Esophagus squamous epithelium (tissue), 4 donors: ENCODE data around the gene HBEGF.

Source experiments
- POLR2A ChIP-seq, 4 donors: fragments of 450-650 bp; IDR thresholded peaks; one replicate each; pipeline ENCODE4 v1.6.1; 2017; ENCODE audit warnings: antibody characterized with exemption in 4 of 4, mild to moderate bottlenecking in 4 of 4, moderate library complexity in 3 of 4
- TF ChIP-seq, protein P1 (sequence below), 6 experiments: fragments of 450-650 bp in 4 of 6; fragments of 200-600 bp in 2 of 6; sonication (generic) in 2 of 6; IDR thresholded peaks; one replicate each; pipeline ENCODE4 v1.5.1; 2016 to 2019; ENCODE audit warnings: antibody characterized with exemption in 6 of 6, mild to moderate bottlenecking in 4 of 6, moderate library complexity in 4 of 6

DNA sequence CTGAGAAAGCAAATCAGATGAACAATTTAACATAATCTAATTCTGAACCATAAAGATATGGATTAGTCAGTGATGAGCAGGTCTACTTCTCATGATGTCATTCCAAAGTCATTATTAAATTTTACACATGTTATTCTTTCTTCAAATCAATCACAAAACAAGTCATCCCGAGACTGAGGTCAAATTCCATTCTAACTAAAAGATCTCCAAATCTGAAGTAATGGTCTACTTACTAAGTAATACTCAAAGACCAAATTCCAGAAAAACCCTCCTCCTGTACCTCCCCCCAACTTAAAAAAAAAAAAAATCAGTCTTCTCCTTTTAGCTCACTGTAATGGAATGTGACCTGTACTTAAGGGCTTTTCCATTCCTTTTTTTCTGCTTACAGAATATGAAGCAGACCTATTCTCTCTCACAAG lies 48.2 kb downstream of the HBEGF start:
- no peak for TF ChIP-seq POLR2A (IDR thresholded peaks at IDR 0.05)
- TF ChIP-seq, protein P1, sequence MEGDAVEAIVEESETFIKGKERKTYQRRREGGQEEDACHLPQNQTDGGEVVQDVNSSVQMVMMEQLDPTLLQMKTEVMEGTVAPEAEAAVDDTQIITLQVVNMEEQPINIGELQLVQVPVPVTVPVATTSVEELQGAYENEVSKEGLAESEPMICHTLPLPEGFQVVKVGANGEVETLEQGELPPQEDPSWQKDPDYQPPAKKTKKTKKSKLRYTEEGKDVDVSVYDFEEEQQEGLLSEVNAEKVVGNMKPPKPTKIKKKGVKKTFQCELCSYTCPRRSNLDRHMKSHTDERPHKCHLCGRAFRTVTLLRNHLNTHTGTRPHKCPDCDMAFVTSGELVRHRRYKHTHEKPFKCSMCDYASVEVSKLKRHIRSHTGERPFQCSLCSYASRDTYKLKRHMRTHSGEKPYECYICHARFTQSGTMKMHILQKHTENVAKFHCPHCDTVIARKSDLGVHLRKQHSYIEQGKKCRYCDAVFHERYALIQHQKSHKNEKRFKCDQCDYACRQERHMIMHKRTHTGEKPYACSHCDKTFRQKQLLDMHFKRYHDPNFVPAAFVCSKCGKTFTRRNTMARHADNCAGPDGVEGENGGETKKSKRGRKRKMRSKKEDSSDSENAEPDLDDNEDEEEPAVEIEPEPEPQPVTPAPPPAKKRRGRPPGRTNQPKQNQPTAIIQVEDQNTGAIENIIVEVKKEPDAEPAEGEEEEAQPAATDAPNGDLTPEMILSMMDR (IDR thresholded peaks at IDR 0.05) = no peak
